NCI-H1417 (cell line): ENCODE results near the gene HDAC7.

ENCODE experiments used
- DNase-seq, 3 experiments: peaks; one replicate each; lab custom pipeline; 2025; lab: John Stamatoyannopoulos, UW

HDAC7 gene

DNA sequence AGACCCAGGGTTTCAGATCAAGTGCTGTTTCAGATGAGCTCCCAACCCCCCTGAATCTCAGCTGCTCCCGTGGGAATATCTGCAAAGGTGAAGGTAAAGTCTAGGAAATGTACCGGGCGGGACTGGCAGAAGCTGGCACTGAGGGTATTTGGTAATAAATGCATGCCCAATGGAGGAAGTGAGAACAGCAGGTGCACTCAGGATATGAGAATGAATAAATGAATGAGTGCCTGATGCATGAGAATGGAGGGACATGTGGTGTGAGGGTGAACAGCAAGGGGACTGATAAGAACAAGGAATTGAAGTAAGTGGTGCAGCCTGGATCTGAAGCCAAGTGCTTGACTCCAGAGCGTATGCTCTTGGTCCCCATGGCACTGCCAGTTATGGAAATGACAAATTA, 72.6 kb downstream of the HDAC7 start:
- no peak for DNase-seq

DNA sequence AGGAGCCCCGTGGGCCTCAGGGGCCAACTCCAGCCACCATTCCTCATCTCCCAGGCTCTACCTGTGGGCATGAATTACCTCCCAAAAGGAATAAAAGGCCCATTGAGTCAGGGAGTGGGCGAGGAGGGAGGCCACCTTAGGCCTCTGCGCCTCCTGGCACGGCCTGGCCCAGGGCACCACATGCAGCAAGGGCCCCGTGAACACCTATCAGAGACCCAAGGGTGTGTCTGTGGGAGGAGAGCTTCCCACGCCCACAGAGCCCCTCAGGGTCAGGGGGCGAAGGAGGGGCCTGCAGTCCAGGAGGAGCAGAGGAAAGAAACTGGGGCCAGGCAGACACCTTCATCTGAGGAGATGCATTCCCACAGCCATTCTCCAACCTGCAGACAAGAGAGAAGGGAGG, 73.2 kb downstream of the HDAC7 start:
- DNase-seq = no peak

DNA sequence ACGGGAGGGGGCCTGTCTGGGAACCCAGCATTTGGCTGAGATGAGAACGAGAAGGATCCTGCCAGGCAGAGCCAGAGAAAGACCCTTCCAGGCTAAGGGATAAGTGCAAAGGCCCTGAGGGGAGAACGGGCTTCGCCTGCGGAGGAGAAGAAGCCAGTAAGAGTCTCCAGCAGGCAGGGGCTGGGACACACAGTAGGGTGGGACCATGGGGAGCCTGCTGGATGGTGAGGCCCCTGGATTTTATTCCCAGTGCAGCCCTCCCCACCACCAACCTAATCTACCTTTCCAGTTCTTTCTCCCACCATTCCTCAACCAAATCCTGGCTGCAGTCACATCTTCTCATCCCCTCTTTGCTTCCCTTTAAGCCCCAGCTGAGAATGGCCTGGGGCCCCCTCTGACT, 73.6 kb downstream of the HDAC7 start:
- no peak for DNase-seq

DNA sequence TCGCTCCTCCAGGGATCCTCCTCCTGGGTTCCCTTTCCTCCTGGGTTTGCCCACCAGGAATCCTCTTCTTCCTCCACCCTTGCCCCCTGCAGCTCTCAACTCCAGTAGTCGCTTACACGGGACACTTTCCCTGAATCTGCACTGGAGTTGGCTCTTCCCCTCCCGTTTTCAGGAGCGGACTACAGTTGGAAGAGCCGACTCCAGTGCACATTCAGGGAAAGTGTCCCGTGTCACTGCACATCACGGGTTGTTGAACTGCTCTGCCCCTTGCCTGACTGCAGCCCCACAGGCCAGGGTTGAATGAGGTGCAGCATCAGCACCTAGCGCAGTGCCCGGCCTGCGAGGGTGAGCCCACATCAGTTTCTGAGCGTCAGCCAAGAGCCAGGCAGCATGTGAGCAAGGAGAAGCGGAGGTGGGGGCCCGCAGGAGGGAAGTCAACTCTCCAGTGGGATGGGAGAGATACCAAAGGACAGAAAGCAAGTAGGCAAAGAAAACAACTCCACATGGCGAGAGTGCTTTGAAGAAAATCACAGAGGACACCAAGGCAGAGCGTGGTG, 74.1 kb downstream of the HDAC7 start:
- DNase-seq = no peak

DNA sequence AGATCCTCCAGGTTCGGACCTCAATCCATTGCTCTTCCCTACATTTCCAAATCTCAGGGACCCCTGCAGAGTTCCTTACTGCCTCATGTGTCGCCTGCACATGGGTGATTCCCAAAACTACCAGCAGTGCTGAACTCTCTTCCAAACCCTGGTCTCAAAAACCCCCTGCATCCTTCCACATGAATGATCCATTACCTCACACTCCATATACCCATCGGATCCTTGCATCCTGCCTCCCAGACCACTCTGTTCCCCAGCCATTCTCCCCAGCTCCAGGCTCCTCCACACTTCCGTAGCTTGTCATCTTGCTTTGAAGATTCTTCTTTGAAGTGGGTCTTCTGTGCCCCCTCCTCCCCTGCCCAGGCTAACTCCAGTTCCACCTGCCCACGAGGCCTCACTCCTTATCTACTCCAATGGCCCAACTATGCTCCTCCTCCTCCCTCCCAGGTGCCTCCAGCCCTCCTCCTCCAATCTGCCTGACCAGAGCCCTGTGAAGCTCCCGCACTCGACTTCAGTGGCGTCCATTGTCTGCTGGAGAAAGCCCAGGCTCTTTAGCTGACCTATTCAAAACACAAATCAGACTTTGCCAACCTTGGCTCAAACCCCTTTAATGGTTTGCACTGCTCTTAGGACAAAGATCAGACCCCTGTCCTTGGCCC, 74.8 kb downstream of the HDAC7 start:
- no peak for DNase-seq

DNA sequence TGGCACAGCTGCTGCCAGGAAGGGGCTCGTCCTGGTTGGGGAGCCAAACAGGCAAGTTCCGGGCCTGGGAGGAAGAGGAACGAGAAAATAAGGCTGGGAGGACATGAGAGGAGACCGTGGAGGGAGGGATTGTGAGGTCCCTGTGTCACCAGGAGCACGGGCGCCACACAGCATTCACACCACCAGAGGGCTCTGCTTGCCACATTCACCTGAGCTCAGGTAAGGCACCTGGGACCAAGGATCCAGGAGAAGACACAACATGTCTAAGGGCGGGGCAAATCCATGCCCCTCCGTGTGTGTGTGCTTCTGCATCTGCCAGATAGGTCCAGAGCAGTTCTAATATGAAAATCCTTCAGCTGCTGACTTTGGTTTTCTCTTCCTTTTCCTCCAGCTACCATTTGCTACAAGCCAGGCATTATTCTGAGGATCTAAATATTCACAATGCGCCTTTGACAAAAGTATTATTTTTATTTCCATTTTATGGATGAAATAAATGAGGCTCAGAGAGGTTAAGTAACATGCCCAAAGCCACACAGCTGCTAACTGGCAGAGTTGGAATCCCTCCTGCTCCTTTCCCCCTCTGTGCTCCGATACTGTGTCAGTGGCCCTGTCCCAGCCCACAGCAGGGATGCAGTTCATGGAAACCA, 75.6 kb downstream of the HDAC7 start:
- peak; percentile 73 to 85 (median 77) for DNase-seq

DNA sequence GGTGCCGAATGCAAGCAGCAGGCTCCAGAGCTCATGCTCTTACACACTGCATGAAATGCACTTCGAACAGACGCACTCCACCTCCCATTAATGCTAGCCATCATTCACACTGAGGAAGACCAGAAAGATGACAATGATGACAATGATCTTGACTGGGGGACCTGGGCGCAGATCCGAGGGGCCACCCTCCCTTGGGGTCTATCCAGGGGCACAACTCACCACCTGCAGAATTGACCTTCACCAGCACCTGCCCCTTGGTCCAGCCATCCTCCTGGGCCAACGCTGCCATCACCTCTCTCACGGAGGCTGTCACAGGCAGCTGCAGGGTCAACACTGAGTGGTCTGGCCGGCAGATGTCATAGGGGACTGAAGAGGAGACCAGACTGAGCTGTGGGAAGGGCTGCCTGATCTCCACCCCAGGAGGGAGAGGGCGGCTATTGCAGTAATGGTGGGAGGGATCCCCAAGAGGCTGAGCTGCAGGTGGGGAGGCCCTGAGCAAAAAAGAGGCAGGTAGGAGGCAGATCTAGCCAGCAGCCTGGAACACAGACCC, 76.3 kb downstream of the HDAC7 start:
- peak in 1 of 3 experiments; percentile 49 for DNase-seq

DNA sequence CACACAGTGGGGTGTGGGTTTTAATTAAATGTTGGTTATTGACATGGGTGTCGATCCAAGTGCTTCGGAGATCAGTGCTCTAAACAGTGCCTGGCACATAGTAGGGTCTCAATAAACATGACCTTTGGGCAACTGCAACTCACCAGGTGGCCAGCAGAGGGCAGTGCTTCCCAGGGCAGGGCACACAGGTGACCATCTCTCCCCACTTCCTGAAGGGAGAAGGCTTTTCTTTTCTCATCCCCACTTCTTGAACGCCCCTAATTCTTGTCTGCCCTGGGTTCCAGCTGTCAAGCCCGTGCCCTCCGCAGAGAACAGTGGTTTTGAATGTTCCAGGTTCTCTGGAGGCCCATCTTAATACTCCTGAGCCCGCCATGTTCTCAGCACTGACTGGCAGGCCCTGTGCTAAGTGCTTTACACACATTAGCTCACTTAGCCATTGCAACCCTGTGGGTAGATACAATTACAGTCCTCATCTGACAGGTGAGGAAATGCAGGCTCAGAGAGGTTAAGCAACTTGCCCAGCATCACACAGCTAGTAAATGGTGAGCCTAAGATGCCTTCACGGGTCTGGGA, 77.4 kb downstream of the HDAC7 start:
- peak in 2 of 3 experiments; percentile 14 to 54 for DNase-seq

DNA sequence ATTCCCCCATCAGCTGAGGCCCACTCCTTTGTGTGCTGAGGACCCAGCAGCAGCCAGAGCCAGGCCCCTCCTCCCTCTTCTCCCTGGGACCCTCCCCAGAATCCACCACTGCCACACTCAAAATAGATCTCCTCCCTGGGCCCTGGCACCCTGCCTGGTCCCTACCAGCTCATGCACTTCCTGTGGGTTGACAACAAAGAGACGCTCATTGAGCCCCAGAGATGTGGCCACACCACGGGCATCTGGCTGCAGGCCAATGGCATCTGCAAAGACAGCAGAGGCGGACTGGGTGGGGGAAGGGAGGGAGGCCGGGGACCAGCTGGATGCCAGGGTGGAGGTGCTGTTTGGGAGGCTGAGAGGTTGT, 78.4 kb downstream of the HDAC7 start:
- DNase-seq = peak; percentile 49 to 96 (median 85)

DNA sequence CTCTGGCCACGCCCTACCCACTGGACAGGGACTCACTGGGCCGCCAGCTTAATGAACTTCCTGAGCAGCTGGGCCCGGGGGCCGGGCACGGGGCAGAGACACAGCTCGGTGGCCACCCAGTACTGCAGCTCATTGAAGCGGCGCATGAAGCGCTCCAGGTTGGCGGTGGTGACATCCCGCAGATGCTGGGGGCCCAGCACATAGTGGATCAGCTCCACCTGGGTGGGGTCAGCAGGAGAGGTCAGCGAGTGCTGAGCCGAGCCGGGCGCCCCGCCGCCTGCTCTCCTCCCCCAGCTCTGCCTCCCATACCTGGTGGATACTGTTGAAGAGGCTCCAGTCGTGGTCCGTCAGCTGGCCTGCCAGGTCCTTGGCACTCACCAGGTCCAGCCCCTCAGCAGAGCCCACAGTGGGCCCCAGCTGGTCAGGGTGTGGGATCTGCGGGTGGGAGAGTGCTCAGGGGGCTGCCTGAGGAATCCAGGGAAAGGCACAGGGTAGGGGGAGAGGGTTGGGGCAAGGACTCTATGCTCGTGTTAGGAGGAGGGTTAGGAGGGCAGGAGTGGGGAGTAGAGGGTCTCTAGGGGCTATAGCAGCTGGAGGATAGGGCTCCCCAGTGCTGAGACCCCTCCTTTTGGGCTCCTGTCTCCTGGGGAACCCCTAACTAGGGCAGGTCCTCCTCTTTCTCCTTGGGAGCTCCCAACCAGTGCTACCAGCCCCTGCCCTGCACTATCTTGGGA, 78.9 kb downstream of the HDAC7 start:
- peak in 1 of 3 experiments; percentile 51 for DNase-seq

DNA sequence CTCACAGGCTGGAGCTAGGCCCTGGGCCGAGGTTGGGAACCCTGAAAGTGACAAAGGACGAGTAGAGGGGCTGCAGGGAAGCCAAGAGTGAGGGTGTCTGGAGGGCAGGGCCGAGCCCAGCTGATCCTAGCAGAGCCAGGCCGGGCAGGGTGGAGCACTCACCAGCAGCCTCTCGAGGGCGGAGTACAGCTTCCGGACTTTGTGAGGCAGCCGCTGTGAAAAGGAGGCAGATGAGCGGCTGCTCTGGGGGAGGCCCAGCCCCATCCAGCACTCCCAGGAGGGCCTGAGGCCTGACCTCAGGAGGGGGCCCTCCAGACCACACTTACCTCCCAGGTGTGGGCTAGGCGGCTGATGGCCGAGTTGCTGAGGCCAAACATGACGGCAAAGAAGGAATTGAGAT, 79.7 kb downstream of the HDAC7 start:
- no peak for DNase-seq

DNA sequence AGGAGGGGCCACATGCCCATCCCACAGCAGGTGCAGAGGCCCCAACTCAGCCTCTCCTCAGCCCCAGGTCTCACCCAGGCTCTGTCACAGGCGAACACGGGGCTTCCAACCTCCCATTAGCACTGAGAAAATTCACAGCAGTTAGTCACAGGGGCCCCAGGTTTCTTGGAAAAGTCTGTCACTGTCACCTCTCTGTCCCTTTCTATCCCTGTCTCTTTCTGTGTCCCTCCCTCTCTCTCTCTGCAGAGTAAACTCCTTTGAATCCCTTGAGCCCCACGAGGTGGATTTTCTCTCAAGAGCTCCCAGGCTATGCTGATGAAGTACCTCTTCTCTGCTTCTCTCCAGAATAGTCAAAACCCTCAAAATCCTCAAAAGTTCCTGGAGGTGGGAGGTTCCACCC, 80.4 kb downstream of the HDAC7 start:
- DNase-seq = no peak

DNA sequence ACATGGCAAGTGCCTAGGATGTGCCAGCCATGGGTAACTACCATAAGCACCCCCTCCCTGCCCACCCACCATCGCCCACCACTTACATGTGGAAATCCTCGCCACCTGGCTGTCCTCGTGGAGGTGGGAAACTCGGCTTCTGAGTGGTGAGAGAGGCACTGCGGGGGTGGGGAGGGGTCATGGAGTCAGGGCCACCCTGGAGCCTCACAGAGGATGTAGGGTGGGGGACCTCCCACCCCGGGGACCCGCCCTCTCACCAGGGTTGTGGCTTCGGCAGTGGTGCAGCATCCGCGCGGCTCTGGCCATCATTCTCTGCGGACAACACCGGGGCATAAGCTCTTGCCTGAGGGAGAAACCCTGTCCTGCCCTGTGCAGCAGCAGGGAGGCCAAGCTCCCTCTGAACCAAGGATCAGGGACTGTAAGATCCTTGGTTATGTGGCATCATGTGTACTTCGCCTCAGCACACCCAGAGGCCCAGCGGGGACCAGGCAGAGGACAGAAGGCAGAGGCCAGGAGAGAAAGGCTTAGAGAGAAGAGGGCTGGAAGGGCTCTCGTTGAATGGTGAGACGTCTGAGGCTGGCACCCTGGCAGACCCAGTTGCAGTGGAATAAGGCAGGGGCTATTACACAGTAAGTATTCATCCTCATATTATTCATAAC, 81.6 kb downstream of the HDAC7 start:
- no peak for DNase-seq

DNA sequence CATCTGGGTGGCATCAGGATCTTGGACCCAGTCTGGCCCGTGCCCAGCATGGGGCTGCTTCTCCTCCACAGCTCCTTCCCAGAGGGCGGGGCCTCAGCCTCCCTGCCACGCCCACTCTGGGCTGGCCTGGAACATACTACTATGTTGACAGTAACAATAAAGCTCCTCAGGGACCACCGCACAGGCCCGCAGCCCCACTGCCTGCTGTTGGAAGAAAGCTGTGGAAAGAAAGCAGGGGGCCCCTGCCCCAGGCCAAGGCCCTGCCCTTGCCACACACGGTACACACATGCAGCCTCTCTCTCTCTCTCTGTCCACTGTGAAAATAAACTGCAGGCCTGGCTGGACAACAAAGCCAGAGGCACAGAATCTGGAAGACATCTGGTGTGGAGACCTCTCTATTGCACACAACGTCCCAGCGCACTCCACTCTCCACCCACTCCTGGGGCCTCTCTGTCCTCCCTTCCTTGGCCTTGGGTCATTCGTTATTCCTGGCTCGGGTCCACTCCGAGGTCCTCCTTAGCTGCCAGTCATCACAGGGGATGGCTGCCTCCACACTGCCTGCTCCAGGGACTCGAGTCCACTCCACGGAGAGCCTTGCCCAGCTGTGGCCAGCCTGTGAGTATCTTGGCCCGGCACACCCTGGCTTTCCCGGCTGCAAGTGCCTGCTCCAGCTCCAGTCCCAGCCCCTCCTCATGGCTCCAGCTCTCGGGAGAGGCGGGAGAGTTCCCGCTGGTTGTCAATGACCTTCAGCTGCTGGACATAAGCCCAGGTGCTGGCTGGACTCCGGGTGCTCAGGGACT, 82.6 kb downstream of the HDAC7 start:
- DNase-seq = no peak

DNA sequence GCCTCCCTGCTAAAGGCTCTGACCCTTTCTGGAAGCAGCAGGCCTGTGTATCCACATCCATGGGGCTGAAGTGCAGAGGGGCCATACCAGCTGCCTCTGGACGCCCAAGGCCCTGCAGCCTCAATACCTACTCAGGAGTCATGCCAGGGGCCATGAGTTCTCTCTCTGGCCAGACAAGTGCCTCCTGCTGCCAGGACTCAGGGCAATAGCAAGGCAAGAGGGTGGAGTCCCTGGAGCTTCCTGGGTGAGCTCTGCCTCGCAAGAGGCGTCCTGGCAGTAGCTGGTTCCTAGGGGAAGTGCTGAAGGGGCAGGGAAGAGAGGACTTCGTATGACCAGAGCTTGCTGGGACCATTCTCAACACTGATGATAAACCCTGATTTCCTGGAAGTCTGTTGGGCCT, 83.5 kb downstream of the HDAC7 start:
- DNase-seq = no peak

DNA sequence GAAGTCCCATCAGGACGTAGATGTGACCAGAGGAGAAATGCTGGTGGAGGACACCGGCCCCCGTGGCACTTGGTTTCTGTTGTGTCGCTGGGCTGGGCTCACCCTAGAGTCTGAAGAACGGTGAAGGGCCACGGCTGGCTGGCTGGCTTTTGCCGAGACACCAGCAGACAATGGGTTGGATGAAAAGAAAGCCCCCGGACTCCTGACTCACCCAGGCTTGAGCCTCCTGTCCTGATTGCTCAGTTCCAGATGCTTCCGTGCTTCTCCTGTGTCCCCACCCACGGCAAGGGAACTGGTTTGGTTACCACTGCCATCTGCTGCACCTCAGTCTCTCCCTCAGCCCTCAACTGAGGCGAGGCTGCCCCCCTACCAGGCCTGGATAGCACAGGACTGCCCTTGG, 84.1 kb downstream of the HDAC7 start:
- DNase-seq = no peak

DNA sequence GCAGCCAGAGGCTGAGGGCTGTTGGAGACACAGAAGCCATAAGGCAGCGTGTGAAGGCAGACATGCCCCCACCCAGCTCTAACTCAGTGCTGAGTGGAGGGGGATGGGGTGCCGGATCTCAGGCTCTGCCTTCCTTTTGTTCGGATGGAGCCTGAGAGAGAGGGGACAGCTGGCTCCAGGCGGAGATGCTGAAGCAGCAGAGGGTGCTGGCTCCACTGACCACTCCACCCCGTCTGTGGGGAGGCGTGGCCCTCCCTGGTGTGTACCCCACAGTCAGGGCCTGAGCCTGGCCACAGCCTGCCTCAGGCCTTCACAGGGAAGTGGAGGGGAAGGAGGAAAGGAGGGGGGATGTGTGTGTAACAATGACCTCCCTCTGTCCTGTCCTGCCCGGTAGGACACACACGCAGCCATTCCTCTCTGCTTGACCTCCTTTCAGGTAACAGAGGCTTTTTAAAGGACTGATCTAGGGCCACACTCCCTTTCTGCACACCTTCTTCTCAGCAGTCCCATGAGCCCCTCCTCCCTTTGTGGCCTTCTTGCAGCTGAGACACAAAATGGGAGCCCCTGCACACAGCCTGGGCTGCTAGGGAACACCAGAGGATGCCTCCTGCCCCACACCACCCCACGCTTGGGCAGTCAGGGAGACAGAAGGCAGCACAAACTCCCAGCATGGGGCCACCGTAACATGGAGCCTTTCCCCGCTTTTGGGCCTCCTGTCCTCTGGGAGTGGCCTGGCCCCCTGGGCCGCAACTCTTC, 84.8 kb downstream of the HDAC7 start:
- peak in 2 of 3 experiments; percentile 36 to 70 for DNase-seq

DNA sequence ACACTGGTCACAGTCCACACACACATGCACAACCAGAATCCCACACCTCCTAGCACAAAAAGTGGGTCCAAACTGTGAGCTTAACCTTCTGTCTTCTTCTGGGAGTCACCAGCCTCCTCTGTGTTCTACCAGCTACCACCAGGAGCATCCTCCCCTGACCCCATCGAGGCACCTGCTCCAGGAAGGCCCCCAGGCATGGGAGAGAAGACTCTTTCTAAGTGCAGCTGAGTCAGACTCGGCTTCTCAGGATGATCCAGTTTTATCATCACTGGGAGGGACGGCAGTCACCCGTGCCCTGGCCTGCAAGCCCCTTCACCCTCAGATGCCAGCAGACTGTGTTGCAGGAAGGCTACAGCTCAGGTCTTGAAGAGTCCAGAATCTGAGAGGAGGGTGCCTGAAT, 86.6 kb downstream of the HDAC7 start:
- DNase-seq = no peak
